ENCODE measurements around the gene YEATS4.

Gene YEATS4

DNA sequence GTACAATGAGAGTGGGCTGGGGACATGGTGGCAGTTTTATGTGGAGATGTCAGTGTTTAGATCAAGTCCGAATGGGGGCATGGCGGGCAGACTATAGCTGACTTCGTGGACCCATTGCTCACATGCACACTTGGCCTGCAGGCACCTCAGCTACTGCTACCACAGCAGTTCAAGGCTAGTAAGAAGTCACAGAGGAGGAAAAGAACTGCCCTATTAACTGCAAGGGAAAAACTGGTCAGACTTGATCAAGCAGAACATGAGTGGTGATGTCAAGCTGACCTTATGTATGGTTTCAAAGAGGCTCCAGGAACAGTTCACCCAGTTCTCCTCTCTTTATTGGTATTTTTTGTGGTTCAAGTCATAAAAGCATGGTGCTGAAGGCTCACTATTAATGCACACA, 80.5 kb downstream of the YEATS4 start:
- no peak for DNase-seq
